ENCODE results near the gene GRIK1. TPM values are rescaled to one million over a fixed set of nuclear protein-coding genes. Genes with fewer than 3 reads are reported as not detected.

GRIK1 gene
- not detected in 2 replicates for total RNA-seq (2022)
- percentile 1 among the genes with signal in this experiment for Bru-seq, nascent RNA
- percentile 0 among the genes with signal in this experiment for BruChase-seq, experiment 1, labeled RNA remaining after a 2-hour chase
- BruChase-seq, experiment 2, labeled RNA remaining after a 6-hour chase, result percentile 0 among the genes with signal in this experiment
- long read RNA-seq, partial matches to known transcripts, result 0 of 1 reads
- long read RNA-seq, other reads (novel, unspliced or antisense), result 1 of 1 reads

DNA sequence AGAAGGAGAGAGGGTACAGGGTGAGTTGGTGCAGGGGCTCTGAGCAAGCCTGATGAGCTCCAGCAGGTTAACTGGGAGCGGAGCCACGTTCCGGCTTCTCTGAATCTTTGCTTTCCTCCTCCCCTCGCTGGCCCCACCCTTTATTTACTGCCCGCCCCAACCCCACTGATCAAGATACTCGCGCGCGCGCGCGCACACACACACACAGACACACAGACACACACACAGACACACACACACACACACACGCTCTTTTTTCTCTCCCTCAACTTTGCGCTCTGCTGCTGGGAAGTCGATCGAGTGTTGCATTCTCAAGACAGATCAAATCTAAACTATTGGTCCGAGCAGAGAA, at the start of gene GRIK1:
GRIK1 (minus strand) TSS at position 73 of the 352 bp plus-strand sequence.
- H3K27me3 ChIP-seq (replicated peaks; ENCODE audit: control insufficient read depth, insufficient read depth, low read length), result no peaks in the 10 kb centered on the region

DNA sequence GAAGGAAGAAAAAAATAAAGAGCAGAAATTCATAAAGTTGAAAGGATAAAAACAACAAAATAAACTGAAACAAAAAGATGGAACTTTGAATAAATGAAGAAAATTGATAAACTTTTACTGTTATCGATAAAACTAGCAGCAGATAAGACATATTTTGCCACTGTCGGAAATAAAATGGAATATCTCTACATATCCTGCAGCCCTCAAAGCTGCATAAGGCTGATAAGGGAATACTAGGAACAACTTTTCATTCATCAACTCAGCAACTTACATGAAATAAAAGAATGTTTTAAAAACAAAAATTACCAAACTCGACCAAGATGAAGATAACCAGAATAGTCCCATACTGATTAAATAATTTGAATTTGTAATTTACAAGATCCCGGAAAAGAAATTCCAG, 48.0 kb upstream of the GRIK1 start:
- Histone ChIP-seq H3K36me3 (ENCODE audit: control insufficient read depth, insufficient read depth, low read length) (no peaks in the 10 kb centered on the region), H3K4me3 (ENCODE audit: low read depth, low read length) (no peak overlapping the region), H3K9me3 (no peaks in the 10 kb centered on the region), H3K27me3 (replicated peaks; ENCODE audit: control insufficient read depth, insufficient read depth, low read length) (no peaks in the 10 kb centered on the region), H3K4me1 (no peaks in the 10 kb centered on the region)
- TF ChIP-seq, protein P1, sequence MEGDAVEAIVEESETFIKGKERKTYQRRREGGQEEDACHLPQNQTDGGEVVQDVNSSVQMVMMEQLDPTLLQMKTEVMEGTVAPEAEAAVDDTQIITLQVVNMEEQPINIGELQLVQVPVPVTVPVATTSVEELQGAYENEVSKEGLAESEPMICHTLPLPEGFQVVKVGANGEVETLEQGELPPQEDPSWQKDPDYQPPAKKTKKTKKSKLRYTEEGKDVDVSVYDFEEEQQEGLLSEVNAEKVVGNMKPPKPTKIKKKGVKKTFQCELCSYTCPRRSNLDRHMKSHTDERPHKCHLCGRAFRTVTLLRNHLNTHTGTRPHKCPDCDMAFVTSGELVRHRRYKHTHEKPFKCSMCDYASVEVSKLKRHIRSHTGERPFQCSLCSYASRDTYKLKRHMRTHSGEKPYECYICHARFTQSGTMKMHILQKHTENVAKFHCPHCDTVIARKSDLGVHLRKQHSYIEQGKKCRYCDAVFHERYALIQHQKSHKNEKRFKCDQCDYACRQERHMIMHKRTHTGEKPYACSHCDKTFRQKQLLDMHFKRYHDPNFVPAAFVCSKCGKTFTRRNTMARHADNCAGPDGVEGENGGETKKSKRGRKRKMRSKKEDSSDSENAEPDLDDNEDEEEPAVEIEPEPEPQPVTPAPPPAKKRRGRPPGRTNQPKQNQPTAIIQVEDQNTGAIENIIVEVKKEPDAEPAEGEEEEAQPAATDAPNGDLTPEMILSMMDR (IDR thresholded peaks at IDR 0.05; ENCODE audit: insufficient read depth in 1 of 2, low read depth in 1 of 2, low read length in 1 of 2, severe bottlenecking in 1 of 2, unreplicated experiment in 1 of 2), result no peak
- Mint-ChIP-seq H3K4me3 (ENCODE audit: unreplicated experiment) (no peak overlapping the region), H3K4me1 (ENCODE audit: low read depth, unreplicated experiment) (no peaks in the 10 kb centered on the region), H3K36me3 (ENCODE audit: insufficient read depth, unreplicated experiment) (no peaks in the 10 kb centered on the region), H3K9me3 (ENCODE audit: unreplicated experiment) (peaks cover 19% of the 10 kb centered on the region), H3K27me3 (ENCODE audit: insufficient read depth, unreplicated experiment) (peaks cover 14% of the 10 kb centered on the region), H3K27ac (ENCODE audit: unreplicated experiment) (no peak overlapping the region)
- no peak for DNase-seq
- BruUV-seq (replicated peaks), result no TSS peak
- ChIA-PET CTCF (no interaction called here), POLR2A (no interaction called here)
- intact Hi-C loops (cut with micrococcal nuclease; ENCODE audit: unreplicated experiment), result no loop called here

More for the DNA sequence above, at the start of gene GRIK1:
- Histone ChIP-seq H3K4me3 (ENCODE audit: low read depth, low read length) (no peak within 1 kb of the TSS), H3K9me3 (no peaks in the 10 kb centered on the region), H3K4me1 (no peaks in the 10 kb centered on the region), H3K36me3 (ENCODE audit: control insufficient read depth, insufficient read depth, low read length) (no peaks in the 10 kb centered on the region)
- peaks cover 15% of the 10 kb centered on the region for H3K27me3 Mint-ChIP-seq (ENCODE audit: insufficient read depth, unreplicated experiment)
- TF ChIP-seq, protein P1 (IDR thresholded peaks at IDR 0.05; ENCODE audit: insufficient read depth in 1 of 2, low read depth in 1 of 2, low read length in 1 of 2, severe bottlenecking in 1 of 2, unreplicated experiment in 1 of 2), result no peak
- no peaks in the 10 kb centered on the region for H3K9me3 Mint-ChIP-seq (ENCODE audit: unreplicated experiment)
- no peak within 1 kb of the TSS for H3K27ac Mint-ChIP-seq (ENCODE audit: unreplicated experiment)
- POLR2A ChIA-PET, result no interaction called here
- no peaks in the 10 kb centered on the region for H3K36me3 Mint-ChIP-seq (ENCODE audit: insufficient read depth, unreplicated experiment)
- CTCF ChIA-PET, result no interaction called here
- no peak within 1 kb of the TSS for H3K4me3 Mint-ChIP-seq (ENCODE audit: unreplicated experiment)
- DNase-seq, result no peak
- no TSS peak for BruUV-seq (replicated peaks)
- no peaks in the 10 kb centered on the region for H3K4me1 Mint-ChIP-seq (ENCODE audit: low read depth, unreplicated experiment)
- intact Hi-C loops (cut with micrococcal nuclease; ENCODE audit: unreplicated experiment), result no loop called here

DNA sequence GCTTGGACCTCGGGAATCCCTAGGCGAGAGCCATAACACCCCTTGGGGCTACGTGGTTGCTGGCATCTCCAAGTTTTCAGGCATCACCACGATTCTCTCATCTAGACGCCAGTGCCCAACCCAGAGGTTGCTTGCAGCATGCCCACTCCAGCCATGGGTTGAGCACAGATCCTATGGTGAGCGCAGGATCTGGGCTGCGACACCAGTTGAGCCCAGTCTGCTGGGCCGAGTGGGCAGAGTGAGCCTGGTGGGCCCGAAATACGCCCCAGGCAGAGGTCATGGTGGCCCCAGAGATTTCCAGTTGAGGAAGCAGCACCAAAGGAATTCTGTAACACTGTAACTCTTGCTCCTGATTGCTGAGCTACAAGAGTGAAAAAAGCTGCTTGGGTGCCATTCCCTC, 46.1 kb upstream of the GRIK1 start:
- POLR2A ChIA-PET, result no interaction called here
- no peak for DNase-seq
- H3K36me3 Mint-ChIP-seq (ENCODE audit: insufficient read depth, unreplicated experiment), result no peaks in the 10 kb centered on the region
- H3K9me3 Mint-ChIP-seq (ENCODE audit: unreplicated experiment), result peaks cover 19% of the 10 kb centered on the region
- H3K9me3 ChIP-seq, result no peaks in the 10 kb centered on the region
- H3K27me3 ChIP-seq (replicated peaks; ENCODE audit: control insufficient read depth, insufficient read depth, low read length), result no peaks in the 10 kb centered on the region
- H3K27ac Mint-ChIP-seq (ENCODE audit: unreplicated experiment), result no peak overlapping the region
- BruUV-seq (replicated peaks), result no TSS peak
- no peak overlapping the region for H3K4me3 ChIP-seq (ENCODE audit: low read depth, low read length)
- H3K4me1 ChIP-seq, result no peaks in the 10 kb centered on the region
- CTCF ChIA-PET, result no interaction called here
- no peak overlapping the region for H3K4me3 Mint-ChIP-seq (ENCODE audit: unreplicated experiment)
- TF ChIP-seq, protein P1 (IDR thresholded peaks at IDR 0.05; ENCODE audit: insufficient read depth in 1 of 2, low read depth in 1 of 2, low read length in 1 of 2, severe bottlenecking in 1 of 2, unreplicated experiment in 1 of 2), result no peak
- H3K36me3 ChIP-seq (ENCODE audit: control insufficient read depth, insufficient read depth, low read length), result no peaks in the 10 kb centered on the region
- intact Hi-C loops (cut with micrococcal nuclease; ENCODE audit: unreplicated experiment), result no loop called here
- peaks cover 9% of the 10 kb centered on the region for H3K27me3 Mint-ChIP-seq (ENCODE audit: insufficient read depth, unreplicated experiment)
- no peaks in the 10 kb centered on the region for H3K4me1 Mint-ChIP-seq (ENCODE audit: low read depth, unreplicated experiment)

Data from Caco-2 (cell line).